NT2/D1 (cell line): ENCODE measurements around the gene OR51M1.

Source experiments
- YY1 ChIP-seq: IDR thresholded peaks from 2 replicates; pipeline ENCODE4 v1.6.1; 2011; ENCODE audit not compliant: insufficient read length, insufficient read depth
- ZNF274 ChIP-seq: IDR thresholded peaks from 2 replicates; pipeline ENCODE4 v1.6.1; 2011; ENCODE audit warnings: mild to moderate bottlenecking, low read depth, low read length

DNA sequence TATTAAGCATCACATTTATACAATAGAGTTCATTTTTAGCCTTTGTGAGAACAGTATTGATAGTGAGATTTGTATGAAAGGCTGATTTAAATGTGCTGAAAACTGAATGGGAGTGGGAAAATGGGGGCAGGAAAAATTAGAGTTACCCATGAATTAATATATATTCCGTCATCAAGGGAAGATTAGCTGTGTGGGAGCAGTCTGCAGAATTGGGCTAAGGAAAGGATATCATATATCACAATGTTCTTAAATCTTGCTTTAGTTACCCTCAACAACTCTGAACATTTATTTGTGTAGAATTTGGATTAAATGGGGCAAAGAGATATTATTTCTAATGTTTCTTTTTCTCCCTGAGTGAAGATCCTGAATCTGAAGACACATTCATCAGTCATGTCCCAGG lies 38.2 kb downstream of the OR51M1 start, which contains the start of gene OR51Q1:
- TF ChIP-seq YY1 (no peak), ZNF274 (no peak)
